Measurements from ENCODE around the gene RPTOR. TPM values are rescaled to one million over a fixed set of nuclear protein-coding genes. Genes with fewer than 3 reads are reported as not detected.

Gene RPTOR
- polyA plus RNA-seq, 1 donor from 2014 or later, result 8.0 TPM

- Histone ChIP-seq H3K4me2 (ENCODE audit: low read length) (no peak overlapping the region), H4K20me1 (ENCODE audit: insufficient read depth) (no peaks in the 10 kb centered on the region), H3K27me3 (ENCODE audit: insufficient read depth, low read depth, low read length) (no peaks in the 10 kb centered on the region), H3K9me2 (ENCODE audit: insufficient read depth, low read length) (no peaks in the 10 kb centered on the region), H3F3A (ENCODE audit: insufficient read depth, low read length, poor library complexity, severe bottlenecking) (no peaks in the 10 kb centered on the region), H3K4me3 (ENCODE audit: low read length) (no peak overlapping the region), H3K79me2 (replicated peaks; ENCODE audit: insufficient read depth, low read length) (no peaks in the 10 kb centered on the region), H3K9me3 (ENCODE audit: low read length) (no peaks in the 10 kb centered on the region), H3K36me3 (ENCODE audit: insufficient read depth, low read length) (no peaks in the 10 kb centered on the region), H3K27ac (ENCODE audit: low read length) (no peak overlapping the region), H3K9ac (ENCODE audit: low read length) (no peak overlapping the region), H2AFZ (ENCODE audit: low read depth, low read length) (no peak overlapping the region)
- no peak for TF ChIP-seq TAF1 (IDR thresholded peaks at IDR 0.05; ENCODE audit: low read depth)
- TF ChIP-seq EP300 (conservative IDR thresholded peaks at IDR 0.05; ENCODE audit: poor library complexity, severe bottlenecking), result no peak
- no peak for TF ChIP-seq EZH2 (IDR thresholded peaks at IDR 0.05; ENCODE audit: borderline replicate concordance, insufficient read depth, low read length, poor library complexity, severe bottlenecking)
- no peak for TF ChIP-seq MXI1 (conservative IDR thresholded peaks at IDR 0.05; ENCODE audit: poor library complexity, severe bottlenecking)
- no peak for TF ChIP-seq REST (IDR thresholded peaks at IDR 0.05; ENCODE audit: borderline replicate concordance)
- no peak for TF ChIP-seq SMC3 (conservative IDR thresholded peaks at IDR 0.05; ENCODE audit: poor library complexity)
- no peak for TF ChIP-seq CTCF (IDR thresholded peaks at IDR 0.05; ENCODE audit: poor library complexity, severe bottlenecking)
- no peak for TF ChIP-seq RAD21 (conservative IDR thresholded peaks at IDR 0.05)
- TF ChIP-seq POLR2AphosphoS5 (IDR thresholded peaks at IDR 0.05), result no peak
These were observed 115.0 kb downstream of the RPTOR start for GRCh38 chr17:80659651-80660050.

- no peak overlapping the region for H3K4me3 ChIP-seq (ENCODE audit: low read length)
- H3K79me2 ChIP-seq (replicated peaks; ENCODE audit: insufficient read depth, low read length), result peaks cover 3% of the 10 kb centered on the region
- no peak overlapping the region for H3K27ac ChIP-seq (ENCODE audit: low read length)
- H4K20me1 ChIP-seq (ENCODE audit: insufficient read depth), result no peaks in the 10 kb centered on the region
- no peaks in the 10 kb centered on the region for H3K36me3 ChIP-seq (ENCODE audit: insufficient read depth, low read length)
- H3F3A ChIP-seq (ENCODE audit: insufficient read depth, low read length, poor library complexity, severe bottlenecking), result no peaks in the 10 kb centered on the region
- H3K9me3 ChIP-seq (ENCODE audit: low read length), result no peaks in the 10 kb centered on the region
- H2AFZ ChIP-seq (ENCODE audit: low read depth, low read length), result no peak overlapping the region
- no peak for TF ChIP-seq EP300 (conservative IDR thresholded peaks at IDR 0.05; ENCODE audit: poor library complexity, severe bottlenecking)
- no peak for TF ChIP-seq SMC3 (conservative IDR thresholded peaks at IDR 0.05; ENCODE audit: poor library complexity)
- H3K4me2 ChIP-seq (ENCODE audit: low read length), result no peak overlapping the region
- H3K27me3 ChIP-seq (ENCODE audit: insufficient read depth, low read depth, low read length), result no peaks in the 10 kb centered on the region
- H3K9me2 ChIP-seq (ENCODE audit: insufficient read depth, low read length), result no peaks in the 10 kb centered on the region
- H3K9ac ChIP-seq (ENCODE audit: low read length), result no peak overlapping the region
These were observed 116.0 kb downstream of the RPTOR start for GRCh38 chr17:80660527-80661198.
